K562 (cell line): ENCODE results near the gene OR5B21. TPM values are rescaled to one million over a fixed set of nuclear protein-coding genes. Genes with fewer than 3 reads are reported as not detected.

ENCODE experiments used
- ASH1L ChIP-seq: fragments of 450-650 bp; IDR thresholded peaks from 2 replicates; pipeline ENCODE4 v1.6.1; 2018; ENCODE audit warnings: borderline replicate concordance, mild to moderate bottlenecking, low read depth; ENCODE audit not compliant: partially characterized antibody
- FOXM1 ChIP-seq, 2 experiments: fragments of 450-650 bp in 1 of 2; sonication (generic) in 1 of 2; formaldehyde crosslinking in 1 of 2; IDR thresholded peaks; 2 replicates each; pipeline versions ENCODE4 v1.6.1 to v1.9.0; 2017 to 2022; ENCODE audit warnings: low read depth in 2 of 2, mild to moderate bottlenecking in 2 of 2, missing genetic modification reagents in 1 of 2, moderate library complexity in 1 of 2
- GABPA ChIP-seq: fragments of 200-800 bp; sonication (Bioruptor generic); conservative IDR thresholded peaks from 2 replicates; pipeline ENCODE4 v1.6.1; 2016; ENCODE audit warnings: low read depth, missing genetic modification characterization, missing compliant biosample characterization
- PHB2 ChIP-seq: fragments of 450-650 bp; IDR thresholded peaks from 2 replicates; pipeline ENCODE4 v1.6.1; 2017; ENCODE audit warnings: low read depth
- SETDB1 ChIP-seq: IDR thresholded peaks from one replicate; pipeline ENCODE4 v1.6.1; 2012; ENCODE audit warnings: low read length, control low read depth, inconsistent platforms
- ZKSCAN3 ChIP-seq: fragments of 250-450 bp; sonication (Bioruptor Pico); IDR thresholded peaks from 2 replicates; pipeline ENCODE4 v1.4.0; 2020
- ZNF75A ChIP-seq: fragments of 450-650 bp; formaldehyde crosslinking; IDR thresholded peaks from 2 replicates; pipeline ENCODE4 v1.4.0; 2020; ENCODE audit warnings: mild to moderate bottlenecking
- polyA plus RNA-seq, 8 experiments: library from polyadenylated mRNA; depleted of rRNA in 4 of 8; stranded (reverse) in 5 of 8; unstranded in 3 of 8; fragments of >200 nt; fragmentation: Nextera tagmentation in 2 of 8; fragmentation: Illumina TruSeq in 1 of 8; extraction: Ambion mirVana in 2 of 8; extraction: Trizol in 1 of 8; gene quantifications; 2 replicates each; pipeline versions ENCODE4 v1.2.1 to v1.2.3, GENCODE V29; 2011 to 2014; ENCODE audit warnings: inconsistent platforms in 1 of 8, missing spikeins in 1 of 8
- total RNA-seq, 7 experiments: library from RNA; depleted of rRNA in 6 of 7; stranded (reverse); fragments of >200 nt in 6 of 7; fragmentation: Illumina TruSeq in 2 of 7; extraction: Trizol in 2 of 7; gene quantifications; 2 replicates each; pipeline versions ENCODE4 v1.2.1 to v1.2.3, GENCODE V29; 2011 to 2021; ENCODE audit warnings: low replicate concordance in 1 of 7
- TF ChIP-seq, protein P1 (sequence below): fragments of 450-650 bp; conservative IDR thresholded peaks from 2 replicates; pipeline ENCODE4 v1.6.1; 2016; ENCODE audit warnings: missing genetic modification characterization, low read depth, mild to moderate bottlenecking, control low read depth, missing compliant biosample characterization
- TF ChIP-seq, protein P2 (sequence below): sonication (generic); formaldehyde crosslinking; IDR thresholded peaks from 2 replicates; pipeline ENCODE4 v1.8.1; 2022; ENCODE audit warnings: missing genetic modification reagents
- TF ChIP-seq, protein P3 (sequence below): fragments of 450-650 bp; IDR thresholded peaks from 2 replicates; pipeline ENCODE4 v1.6.1; 2016; ENCODE audit warnings: antibody characterized with exemption
- TF ChIP-seq, protein P4 (sequence below): fragments of 250-450 bp; sonication (Bioruptor Pico); IDR thresholded peaks from 2 replicates; pipeline ENCODE4 v1.4.0; 2020

Gene OR5B21
- total and polyA plus RNA-seq, 9 of the 15 experiments (the other 6 are each of a cell fraction or from before 2014, with no cell fraction given) = not detected

DNA sequence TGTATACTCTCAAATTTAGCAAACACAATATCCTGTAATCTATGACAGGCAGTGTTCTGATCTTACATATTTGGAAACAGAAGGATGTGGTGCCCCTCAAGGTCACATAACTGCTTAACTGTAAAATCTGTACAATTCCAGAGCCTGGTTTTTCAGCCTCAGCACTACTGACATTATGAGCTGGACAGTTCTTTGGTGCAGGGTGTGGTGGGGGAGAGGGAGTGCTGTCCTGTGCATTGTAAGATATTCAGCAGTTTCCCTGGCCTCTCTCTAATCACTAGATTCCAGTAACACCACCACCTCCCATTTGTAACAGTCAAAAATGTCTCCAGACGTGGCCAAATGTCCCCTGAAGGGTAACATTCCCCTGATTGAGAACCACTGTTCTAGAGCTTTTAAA, 1.8 kb upstream of the OR5B21 start (continued):
- TF ChIP-seq, protein P1, sequence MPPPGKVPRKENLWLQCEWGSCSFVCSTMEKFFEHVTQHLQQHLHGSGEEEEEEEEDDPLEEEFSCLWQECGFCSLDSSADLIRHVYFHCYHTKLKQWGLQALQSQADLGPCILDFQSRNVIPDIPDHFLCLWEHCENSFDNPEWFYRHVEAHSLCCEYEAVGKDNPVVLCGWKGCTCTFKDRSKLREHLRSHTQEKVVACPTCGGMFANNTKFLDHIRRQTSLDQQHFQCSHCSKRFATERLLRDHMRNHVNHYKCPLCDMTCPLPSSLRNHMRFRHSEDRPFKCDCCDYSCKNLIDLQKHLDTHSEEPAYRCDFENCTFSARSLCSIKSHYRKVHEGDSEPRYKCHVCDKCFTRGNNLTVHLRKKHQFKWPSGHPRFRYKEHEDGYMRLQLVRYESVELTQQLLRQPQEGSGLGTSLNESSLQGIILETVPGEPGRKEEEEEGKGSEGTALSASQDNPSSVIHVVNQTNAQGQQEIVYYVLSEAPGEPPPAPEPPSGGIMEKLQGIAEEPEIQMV (tag) = no peak
- TF ChIP-seq ASH1L = no peak
- no peak for TF ChIP-seq FOXM1 (IDR thresholded peaks at IDR 0.05; ENCODE audit: low read depth)
- no peak for TF ChIP-seq FOXM1 (CRISPR knock-in tag; IDR thresholded peaks at IDR 0.05; ENCODE audit: low read depth)
- TF ChIP-seq ZNF75A (CRISPR knock-in tag) = no peak
- TF ChIP-seq, protein P2, sequence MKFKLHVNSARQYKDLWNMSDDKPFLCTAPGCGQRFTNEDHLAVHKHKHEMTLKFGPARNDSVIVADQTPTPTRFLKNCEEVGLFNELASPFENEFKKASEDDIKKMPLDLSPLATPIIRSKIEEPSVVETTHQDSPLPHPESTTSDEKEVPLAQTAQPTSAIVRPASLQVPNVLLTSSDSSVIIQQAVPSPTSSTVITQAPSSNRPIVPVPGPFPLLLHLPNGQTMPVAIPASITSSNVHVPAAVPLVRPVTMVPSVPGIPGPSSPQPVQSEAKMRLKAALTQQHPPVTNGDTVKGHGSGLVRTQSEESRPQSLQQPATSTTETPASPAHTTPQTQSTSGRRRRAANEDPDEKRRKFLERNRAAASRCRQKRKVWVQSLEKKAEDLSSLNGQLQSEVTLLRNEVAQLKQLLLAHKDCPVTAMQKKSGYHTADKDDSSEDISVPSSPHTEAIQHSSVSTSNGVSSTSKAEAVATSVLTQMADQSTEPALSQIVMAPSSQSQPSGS (CRISPR knock-in tag) = no peak
- TF ChIP-seq PHB2 = no peak
- no peak for TF ChIP-seq ZKSCAN3 (CRISPR knock-in tag)
- TF ChIP-seq, protein P3, sequence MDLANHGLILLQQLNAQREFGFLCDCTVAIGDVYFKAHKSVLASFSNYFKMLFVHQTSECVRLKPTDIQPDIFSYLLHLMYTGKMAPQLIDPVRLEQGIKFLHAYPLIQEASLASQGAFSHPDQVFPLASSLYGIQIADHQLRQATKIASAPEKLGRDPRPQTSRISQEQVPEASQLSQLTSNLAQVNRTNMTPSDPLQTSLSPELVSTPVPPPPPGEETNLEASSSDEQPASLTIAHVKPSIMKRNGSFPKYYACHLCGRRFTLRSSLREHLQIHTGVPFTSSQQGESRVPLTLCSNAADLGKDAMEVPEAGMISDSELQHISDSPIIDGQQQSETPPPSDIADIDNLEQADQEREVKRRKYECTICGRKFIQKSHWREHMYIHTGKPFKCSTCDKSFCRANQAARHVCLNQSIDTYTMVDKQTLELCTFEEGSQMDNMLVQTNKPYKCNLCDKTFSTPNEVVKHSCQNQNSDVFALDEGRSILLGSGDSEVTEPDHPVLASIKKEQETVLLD = no peak
- no peak for TF ChIP-seq GABPA
- no peak for TF ChIP-seq SETDB1
- TF ChIP-seq, protein P4, sequence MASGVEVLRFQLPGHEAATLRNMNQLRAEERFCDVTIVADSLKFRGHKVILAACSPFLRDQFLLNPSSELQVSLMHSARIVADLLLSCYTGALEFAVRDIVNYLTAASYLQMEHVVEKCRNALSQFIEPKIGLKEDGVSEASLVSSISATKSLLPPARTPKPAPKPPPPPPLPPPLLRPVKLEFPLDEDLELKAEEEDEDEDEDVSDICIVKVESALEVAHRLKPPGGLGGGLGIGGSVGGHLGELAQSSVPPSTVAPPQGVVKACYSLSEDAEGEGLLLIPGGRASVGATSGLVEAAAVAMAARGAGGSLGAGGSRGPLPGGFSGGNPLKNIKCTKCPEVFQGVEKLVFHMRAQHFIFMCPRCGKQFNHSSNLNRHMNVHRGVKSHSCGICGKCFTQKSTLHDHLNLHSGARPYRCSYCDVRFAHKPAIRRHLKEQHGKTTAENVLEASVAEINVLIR (CRISPR knock-in tag) = no peak
